ENCODE measurements around the gene ABCA7.

Gene ABCA7

DNA sequence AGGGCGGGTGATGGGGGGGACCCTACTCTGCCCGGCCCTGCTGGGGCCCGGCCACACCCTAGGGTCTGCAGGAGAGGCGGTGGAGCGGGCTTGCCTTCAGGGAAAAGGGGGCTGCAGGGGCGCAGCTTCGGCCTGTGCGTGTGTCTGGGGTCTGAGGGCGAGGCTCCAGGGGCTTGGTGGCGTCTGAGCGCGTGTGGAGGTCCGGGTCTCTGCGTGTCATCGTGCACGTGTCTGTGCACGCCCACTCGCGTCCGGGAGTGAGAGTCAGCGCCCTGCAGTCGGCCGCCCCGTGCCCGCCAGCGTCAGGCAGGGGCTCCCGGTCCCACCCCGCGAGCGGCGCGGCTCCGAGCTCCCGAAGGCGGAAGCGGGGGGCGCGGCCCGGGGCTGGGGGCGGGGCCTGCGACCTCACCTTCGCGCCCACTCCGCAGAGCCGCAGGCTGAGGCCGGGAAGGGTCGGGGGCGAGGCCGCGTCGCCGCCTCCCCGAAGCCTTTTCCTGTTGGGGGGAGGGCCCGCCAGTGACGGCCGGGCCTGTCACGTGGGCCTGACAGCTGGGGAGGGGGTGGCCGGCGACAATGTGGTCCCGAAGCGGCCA lies 26.9 kb downstream of the ABCA7 start, which contains the start of gene ARHGAP45:
Gene ARHGAP45 (plus strand): TSS at position 420 of the 593 bp plus-strand sequence. CDS start 239 bp downstream, outside the sequence.
- peak within 1 kb of the TSS; percentile 64 for H3K4me3 ChIP-seq (ENCODE audit: low read depth, low read length)
- DNase-seq (ENCODE audit: low read depth) = peak; percentile 81
- peak; percentile 81 for TF ChIP-seq MYC (IDR thresholded peaks at IDR 0.05; ENCODE audit: low read depth, low read length)
- TF ChIP-seq POLR2A (IDR thresholded peaks at IDR 0.05; ENCODE audit: extremely low read depth, insufficient read length) = peak; percentile 24
- no peak for TF ChIP-seq CTCF (IDR thresholded peaks at IDR 0.05; ENCODE audit: low read depth, low read length)
- TF ChIP-seq, protein P1, sequence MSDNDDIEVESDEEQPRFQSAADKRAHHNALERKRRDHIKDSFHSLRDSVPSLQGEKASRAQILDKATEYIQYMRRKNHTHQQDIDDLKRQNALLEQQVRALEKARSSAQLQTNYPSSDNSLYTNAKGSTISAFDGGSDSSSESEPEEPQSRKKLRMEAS (IDR thresholded peaks at IDR 0.05; ENCODE audit: low read depth, low read length) = peak; percentile 78

GRCh38 chr19:1067341-1067957 lies 27.5 kb downstream of the ABCA7 start:
- DNase-seq (ENCODE audit: low read depth) = peak; percentile 47
- no peak for TF ChIP-seq MYC (IDR thresholded peaks at IDR 0.05; ENCODE audit: low read depth, low read length)
- TF ChIP-seq CTCF (IDR thresholded peaks at IDR 0.05; ENCODE audit: low read depth, low read length) = no peak
- TF ChIP-seq, protein P1 (IDR thresholded peaks at IDR 0.05; ENCODE audit: low read depth, low read length) = no peak
- no peak for TF ChIP-seq POLR2A (IDR thresholded peaks at IDR 0.05; ENCODE audit: extremely low read depth, insufficient read length)
- H3K4me3 ChIP-seq (ENCODE audit: low read depth, low read length) = peak overlapping the region; percentile 64

- peak overlapping the region; percentile 64 for H3K4me3 ChIP-seq (ENCODE audit: low read depth, low read length)
- TF ChIP-seq CTCF (IDR thresholded peaks at IDR 0.05; ENCODE audit: low read depth, low read length) (no peak), MYC (IDR thresholded peaks at IDR 0.05; ENCODE audit: low read depth, low read length) (0 out of 2 replicates have a peak, but pooled peaks have one; percentile 44), POLR2A (IDR thresholded peaks at IDR 0.05; ENCODE audit: extremely low read depth, insufficient read length) (no peak)
- DNase-seq (ENCODE audit: low read depth) = peak; percentile 77
Observed at GRCh38 chr19:1068009-1069001, 28.4 kb downstream of the ABCA7 start.

DNA sequence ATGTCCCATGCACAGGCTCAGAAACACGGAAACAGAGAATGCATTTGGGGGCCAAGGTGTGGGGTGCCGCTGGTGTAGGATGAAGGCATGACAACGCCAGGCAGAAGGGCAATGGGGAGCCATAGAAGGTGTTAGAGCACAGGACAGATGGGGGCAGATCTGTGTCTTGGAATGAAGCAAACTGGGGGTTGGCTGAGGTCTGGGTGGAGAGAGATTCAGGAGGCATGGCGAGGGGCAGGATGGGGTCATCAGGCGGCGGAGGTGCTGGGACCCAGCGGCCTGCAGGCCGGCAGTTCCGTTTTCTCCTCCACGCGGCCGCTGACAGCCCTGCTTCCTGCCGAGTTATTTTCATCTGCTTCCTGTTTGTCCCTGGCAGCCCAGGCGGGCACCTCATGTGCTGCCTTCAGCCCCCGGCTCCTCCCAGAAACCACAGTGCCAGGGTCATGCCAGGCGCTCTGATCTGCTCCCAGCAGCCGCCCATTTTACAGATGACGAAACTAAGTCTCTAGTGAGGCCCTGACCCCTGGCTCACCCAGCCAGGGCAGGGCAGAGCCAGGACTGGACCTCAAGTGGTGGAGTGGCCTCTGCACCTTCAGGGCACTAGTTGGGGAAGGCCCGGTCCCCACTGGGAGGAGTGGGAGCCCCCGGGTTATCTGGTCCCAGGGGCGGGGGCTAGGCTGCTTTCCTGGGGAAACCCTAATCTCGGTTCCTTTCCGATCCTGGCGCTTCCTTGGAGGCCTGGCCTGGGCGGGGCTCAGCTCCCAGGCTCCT lies 29.3 kb downstream of the ABCA7 start:
- peak; percentile 88 for DNase-seq (ENCODE audit: low read depth)
- TF ChIP-seq POLR2A (IDR thresholded peaks at IDR 0.05; ENCODE audit: extremely low read depth, insufficient read length) (no peak), MYC (IDR thresholded peaks at IDR 0.05; ENCODE audit: low read depth, low read length) (peak; percentile 97), CTCF (IDR thresholded peaks at IDR 0.05; ENCODE audit: low read depth, low read length) (no peak)
- TF ChIP-seq, protein P1 (IDR thresholded peaks at IDR 0.05; ENCODE audit: low read depth, low read length) = peak; percentile 93
- H3K4me3 ChIP-seq (ENCODE audit: low read depth, low read length) = peak overlapping the region; percentile 53

DNA sequence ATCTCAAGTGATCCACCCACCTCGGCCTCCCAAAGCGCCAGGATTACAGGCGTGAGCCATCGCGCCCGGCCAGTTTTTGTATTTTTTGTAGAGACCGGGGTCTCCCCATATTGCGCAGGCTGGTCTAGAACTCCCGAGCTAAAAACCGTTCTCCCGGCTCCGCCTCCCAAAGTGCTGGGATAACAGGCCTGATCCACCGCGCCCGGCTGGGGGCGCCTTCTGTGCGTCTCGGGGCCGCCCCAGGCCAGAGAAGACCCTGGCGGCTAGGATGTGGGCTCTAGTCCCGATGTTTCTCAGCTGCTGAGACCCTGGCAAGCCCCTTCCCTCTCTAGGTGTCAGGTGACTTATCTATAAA lies 30.6 kb downstream of the ABCA7 start:
- no peak overlapping the region for H3K4me3 ChIP-seq (ENCODE audit: low read depth, low read length)
- no peak for DNase-seq (ENCODE audit: low read depth)
- TF ChIP-seq CTCF (IDR thresholded peaks at IDR 0.05; ENCODE audit: low read depth, low read length) (no peak), MYC (IDR thresholded peaks at IDR 0.05; ENCODE audit: low read depth, low read length) (no peak), POLR2A (IDR thresholded peaks at IDR 0.05; ENCODE audit: extremely low read depth, insufficient read length) (no peak)
- TF ChIP-seq, protein P1 (IDR thresholded peaks at IDR 0.05; ENCODE audit: low read depth, low read length) = no peak

All from NB4 (cell line).